Calu3 (cell line): ENCODE results near the gene DAB1. TPM values are rescaled to one million over a fixed set of nuclear protein-coding genes. Genes with fewer than 3 reads are reported as not detected.
"Not testable (repeated sequence)": the region's sequence is repeated elsewhere in the genome, so short reads cannot be mapped to it uniquely, and the experiment has no call there.

ENCODE experiments used
- BruUV-seq: library from RNA; stranded (reverse); fragments of 400-500 nt; replicated peaks from 2 replicates; lab custom pipeline; 2021; lab: Mats Ljungman, UMichigan
- CTCF ChIA-PET: fragments of 300-600 bp; sonication (Branson Sonifier 250); formaldehyde crosslinking; loops from one replicate; lab custom pipeline; 2022; ENCODE audit warnings: antibody characterized with exemption; lab: Charles Lee
- DNase-seq: peaks from one replicate; pipeline ENCODE4 v3.0.0; 2022
- H3K27ac Mint-ChIP-seq: one replicate; pipeline ENCODE4 v1.8.0; 2022; ENCODE audit warnings: mixed read lengths; ENCODE audit not compliant: unreplicated experiment
- H3K27me3 Mint-ChIP-seq: one replicate; pipeline ENCODE4 v1.8.0; 2022; ENCODE audit warnings: mixed read lengths; ENCODE audit not compliant: unreplicated experiment
- H3K36me3 Mint-ChIP-seq: one replicate; pipeline ENCODE4 v1.8.0; 2022; ENCODE audit warnings: mild to moderate bottlenecking, moderate library complexity, mixed read lengths; ENCODE audit not compliant: insufficient read depth, unreplicated experiment
- H3K4me1 Mint-ChIP-seq: one replicate; pipeline ENCODE4 v1.8.0; 2022; ENCODE audit warnings: mild to moderate bottlenecking, low read depth, mixed read lengths; ENCODE audit not compliant: unreplicated experiment
- H3K4me3 Mint-ChIP-seq: one replicate; pipeline ENCODE4 v1.8.0; 2022; ENCODE audit warnings: mild to moderate bottlenecking, low read depth, moderate library complexity, mixed read lengths; ENCODE audit not compliant: unreplicated experiment
- H3K9me3 Mint-ChIP-seq: one replicate; pipeline ENCODE4 v1.8.0; 2022; ENCODE audit warnings: low read depth, mixed read lengths; ENCODE audit not compliant: unreplicated experiment
- intact Hi-C: fragments of 100-400 bp; cut with micrococcal nuclease; formaldehyde crosslinking; loops from one replicate; pipeline ENCODE4 v1.10.0; 2022; ENCODE audit not compliant: unreplicated experiment
- total RNA-seq: library from RNA; stranded (reverse); gene quantifications from 2 replicates; pipeline ENCODE4 v1.2.3, GENCODE V29; 2022
- TF ChIP-seq, protein P1 (sequence below): fragments of 200-600 bp; IDR thresholded peaks from one replicate; pipeline ENCODE4 v1.8.0; 2022; ENCODE audit warnings: antibody characterized with exemption; ENCODE audit not compliant: unreplicated experiment

DAB1 gene
- total RNA-seq, 1 experiment from 2014 or later = not detected

GRCh38 chr1:57348921-57349320, 74.9 kb downstream of the DAB1 start:
- CTCF ChIA-PET = no interaction called here
- Mint-ChIP-seq H3K9me3 (peaks cover 8% of the 10 kb centered on the region), H3K4me1 (no peaks in the 10 kb centered on the region), H3K36me3 (no peaks in the 10 kb centered on the region), H3K4me3 (no peak overlapping the region), H3K27ac (no peak overlapping the region), H3K27me3 (no peaks in the 10 kb centered on the region)
- TF ChIP-seq, protein P1, sequence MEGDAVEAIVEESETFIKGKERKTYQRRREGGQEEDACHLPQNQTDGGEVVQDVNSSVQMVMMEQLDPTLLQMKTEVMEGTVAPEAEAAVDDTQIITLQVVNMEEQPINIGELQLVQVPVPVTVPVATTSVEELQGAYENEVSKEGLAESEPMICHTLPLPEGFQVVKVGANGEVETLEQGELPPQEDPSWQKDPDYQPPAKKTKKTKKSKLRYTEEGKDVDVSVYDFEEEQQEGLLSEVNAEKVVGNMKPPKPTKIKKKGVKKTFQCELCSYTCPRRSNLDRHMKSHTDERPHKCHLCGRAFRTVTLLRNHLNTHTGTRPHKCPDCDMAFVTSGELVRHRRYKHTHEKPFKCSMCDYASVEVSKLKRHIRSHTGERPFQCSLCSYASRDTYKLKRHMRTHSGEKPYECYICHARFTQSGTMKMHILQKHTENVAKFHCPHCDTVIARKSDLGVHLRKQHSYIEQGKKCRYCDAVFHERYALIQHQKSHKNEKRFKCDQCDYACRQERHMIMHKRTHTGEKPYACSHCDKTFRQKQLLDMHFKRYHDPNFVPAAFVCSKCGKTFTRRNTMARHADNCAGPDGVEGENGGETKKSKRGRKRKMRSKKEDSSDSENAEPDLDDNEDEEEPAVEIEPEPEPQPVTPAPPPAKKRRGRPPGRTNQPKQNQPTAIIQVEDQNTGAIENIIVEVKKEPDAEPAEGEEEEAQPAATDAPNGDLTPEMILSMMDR = no peak
- no TSS peak for BruUV-seq
- no peak for DNase-seq
- intact Hi-C loops = no loop called here

- no peak for DNase-seq
- H3K36me3 Mint-ChIP-seq = no peaks in the 10 kb centered on the region
- no peaks in the 10 kb centered on the region for H3K27me3 Mint-ChIP-seq
- TF ChIP-seq, protein P1 = no peak
- no peak overlapping the region for H3K27ac Mint-ChIP-seq
- CTCF ChIA-PET = no interaction called here
- H3K9me3 Mint-ChIP-seq = peaks cover 8% of the 10 kb centered on the region
- H3K4me1 Mint-ChIP-seq = no peaks in the 10 kb centered on the region
- H3K4me3 Mint-ChIP-seq = no peak overlapping the region
- intact Hi-C loops = no loop called here
- no TSS peak for BruUV-seq
Measured at GRCh38 chr1:57345916-57346315, 77.9 kb downstream of the DAB1 start.

GRCh38 chr1:57344265-57344664, 79.6 kb downstream of the DAB1 start:
- CTCF ChIA-PET = no interaction called here
- DNase-seq = no peak
- no peaks in the 10 kb centered on the region for H3K4me1 Mint-ChIP-seq
- no peak overlapping the region for H3K4me3 Mint-ChIP-seq
- no peak overlapping the region for H3K27ac Mint-ChIP-seq
- intact Hi-C loops = no loop called here
- no TSS peak for BruUV-seq
- H3K9me3 Mint-ChIP-seq = peaks cover 8% of the 10 kb centered on the region
- H3K36me3 Mint-ChIP-seq = no peaks in the 10 kb centered on the region
- no peaks in the 10 kb centered on the region for H3K27me3 Mint-ChIP-seq
- TF ChIP-seq, protein P1 = no peak

GRCh38 chr1:57343298-57343915, 80.5 kb downstream of the DAB1 start:
- H3K4me1 Mint-ChIP-seq, H3K9me3 Mint-ChIP-seq, H3K36me3 Mint-ChIP-seq, CTCF ChIA-PET, H3K27me3 Mint-ChIP-seq, H3K27ac Mint-ChIP-seq, DNase-seq, BruUV-seq, H3K4me3 Mint-ChIP-seq, intact Hi-C loops: not testable (repeated sequence)

GRCh38 chr1:57341721-57342120, 82.1 kb downstream of the DAB1 start:
- TF ChIP-seq, protein P1 = no peak
- CTCF ChIA-PET = no interaction called here
- Mint-ChIP-seq H3K36me3 (no peaks in the 10 kb centered on the region), H3K4me1 (no peaks in the 10 kb centered on the region), H3K4me3 (no peak overlapping the region), H3K27me3 (no peaks in the 10 kb centered on the region), H3K9me3 (peaks cover 5% of the 10 kb centered on the region), H3K27ac (no peak overlapping the region)
- DNase-seq = no peak
- BruUV-seq = no TSS peak
- intact Hi-C loops = no loop called here
